ENCODE results near the gene SCTR. TPM values are rescaled to one million over a fixed set of nuclear protein-coding genes. Genes with fewer than 3 reads are reported as not detected.

SCTR gene
- total RNA-seq, 1 experiment from 2014 or later = not detected

GRCh38 chr2:119496682-119497081 is 27.6 kb downstream of the SCTR start:
- Histone ChIP-seq H3K4me3 (no peak overlapping the region), H3K79me2 (ENCODE audit: low read depth) (no peaks in the 10 kb centered on the region), H3K9me2 (ENCODE audit: insufficient read depth) (no peaks in the 10 kb centered on the region; the same call in 1 of the 2 replicates), H3K4me1 (replicated peaks; ENCODE audit: insufficient read depth) (peaks cover 15% of the 10 kb centered on the region), H3K36me3 (ENCODE audit: low read depth) (no peaks in the 10 kb centered on the region), H3K27ac (no peak overlapping the region), H2AFZ (no peak overlapping the region), H3F3A (ENCODE audit: insufficient read depth, low read depth) (peaks cover 7% of the 10 kb centered on the region), H3K9me3 (ENCODE audit: insufficient read depth, low read depth) (peaks cover 15% of the 10 kb centered on the region; the same call in 1 of the 2 replicates), H3K4me2 (no peak overlapping the region), H3K27me3 (ENCODE audit: insufficient read depth, low read depth) (no peaks in the 10 kb centered on the region), H4K20me1 (ENCODE audit: insufficient read depth) (no peaks in the 10 kb centered on the region)
- intact Hi-C loops (cut with micrococcal nuclease; ENCODE audit: unreplicated experiment) = loop anchor here (10.0 kb wide), 1 partner anchor 178 kb away; the partner anchor contains the start of gene TMEM177
- TF ChIP-seq EZH2 (IDR thresholded peaks at IDR 0.05; ENCODE audit: low read depth) (no peak), CTCF (conservative IDR thresholded peaks at IDR 0.05) (no peak)
- BruUV-seq (replicated peaks) = no TSS peak
- CTCF ChIA-PET = interaction anchor here (0.6 kb wide), 1 partner anchor 93 kb away, joined by 6 read pairs; no protein-coding TSS in a partner anchor
- POLR2A ChIA-PET (ENCODE audit: unreplicated experiment) = no interaction called here
- no peak for DNase-seq

GRCh38 chr2:119495948-119496347 is 28.3 kb downstream of the SCTR start:
- CTCF ChIA-PET = interaction anchor here (0.6 kb wide), 1 partner anchor 1721 kb away, joined by 3 read pairs; no protein-coding TSS in a partner anchor
- Histone ChIP-seq H3K4me1 (replicated peaks; ENCODE audit: insufficient read depth) (peaks cover 23% of the 10 kb centered on the region), H3K4me2 (no peak overlapping the region), H3K9me3 (ENCODE audit: insufficient read depth, low read depth) (peaks cover 15% of the 10 kb centered on the region; the same call in 1 of the 2 replicates), H3K36me3 (ENCODE audit: low read depth) (no peaks in the 10 kb centered on the region), H4K20me1 (ENCODE audit: insufficient read depth) (no peaks in the 10 kb centered on the region), H2AFZ (no peak overlapping the region), H3K79me2 (ENCODE audit: low read depth) (no peaks in the 10 kb centered on the region), H3K9me2 (ENCODE audit: insufficient read depth) (no peaks in the 10 kb centered on the region; the same call in 1 of the 2 replicates), H3K4me3 (no peak overlapping the region), H3K27me3 (ENCODE audit: insufficient read depth, low read depth) (no peaks in the 10 kb centered on the region), H3K27ac (no peak overlapping the region), H3F3A (ENCODE audit: insufficient read depth, low read depth) (peaks cover 14% of the 10 kb centered on the region)
- BruUV-seq (replicated peaks) = no TSS peak
- POLR2A ChIA-PET (ENCODE audit: unreplicated experiment) = interaction anchor here (0.6 kb wide), 1 partner anchor 211 kb away, joined by 9 read pairs; no protein-coding TSS in a partner anchor
- intact Hi-C loops (cut with micrococcal nuclease; ENCODE audit: unreplicated experiment) = loop anchor here (10.0 kb wide), 1 partner anchor 179 kb away; the partner anchor contains the start of gene TMEM177
- no peak for TF ChIP-seq CTCF (conservative IDR thresholded peaks at IDR 0.05)
- no peak for DNase-seq

GRCh38 chr2:119494163-119494790 is 30.0 kb downstream of the SCTR start:
- intact Hi-C loops (cut with micrococcal nuclease; ENCODE audit: unreplicated experiment) = loop anchor here (5.0 to 10.0 kb wide), 2 partner anchors 153 to 181 kb away; partner anchors contain the start of gene TMEM177
- Histone ChIP-seq H3K4me2 (no peak overlapping the region), H3K9me3 (ENCODE audit: insufficient read depth, low read depth) (peaks cover 3% of the 10 kb centered on the region; the same call in 1 of the 2 replicates), H2AFZ (no peak overlapping the region), H3F3A (ENCODE audit: insufficient read depth, low read depth) (peaks cover 16% of the 10 kb centered on the region), H3K27ac (no peak overlapping the region), H3K9me2 (ENCODE audit: insufficient read depth) (no peaks in the 10 kb centered on the region; the same call in 1 of the 2 replicates), H3K36me3 (ENCODE audit: low read depth) (no peaks in the 10 kb centered on the region), H3K27me3 (ENCODE audit: insufficient read depth, low read depth) (no peaks in the 10 kb centered on the region), H4K20me1 (ENCODE audit: insufficient read depth) (no peaks in the 10 kb centered on the region), H3K4me3 (no peak overlapping the region), H3K79me2 (ENCODE audit: low read depth) (no peaks in the 10 kb centered on the region), H3K4me1 (replicated peaks; ENCODE audit: insufficient read depth) (peaks cover 34% of the 10 kb centered on the region)
- CTCF ChIA-PET = interaction anchor here (0.6 kb wide), 1 partner anchor 271 kb away, joined by 3 read pairs; the partner anchor contains the start of gene STEAP3
- DNase-seq = no peak
- BruUV-seq (replicated peaks) = no TSS peak
- POLR2A ChIA-PET (ENCODE audit: unreplicated experiment) = no interaction called here
- TF ChIP-seq EZH2 (IDR thresholded peaks at IDR 0.05; ENCODE audit: low read depth) (no peak), CTCF (conservative IDR thresholded peaks at IDR 0.05) (no peak)

All from PC-9 (cell line).